Keratinocyte (primary cell): ENCODE measurements around the gene SRP14. TPM values are rescaled to one million over a fixed set of nuclear protein-coding genes. Genes with fewer than 3 reads are reported as not detected.
A peak's percentile ranks its signal among the peaks of the same experiment; 100 is the strongest.

Experiments used
- DNase-seq: peaks from one replicate; pipeline ENCODE4 v3.0.0-alpha.2; 2011; ENCODE audit warnings: low read depth, missing footprints, low spot score
- FAIRE-seq: peaks from 2 replicates; lab custom pipeline; 2011; peaks lifted over from hg19 to GRCh38; lab: Jason Lieb, UNC
- H2AFZ ChIP-seq: 2 replicates; pipeline ENCODE4 v1.6.0; 2012; ENCODE audit warnings: low read length, control low read depth, inconsistent platforms; ENCODE audit not compliant: control insufficient read depth
- H3K27ac ChIP-seq: 2 replicates; pipeline ENCODE4 v1.5.1; 2011; ENCODE audit warnings: low read length; ENCODE audit not compliant: control insufficient read depth, insufficient read depth
- H3K27me3 ChIP-seq: 3 replicates; pipeline ENCODE4 v1.6.0; 2011; ENCODE audit warnings: low read length; ENCODE audit not compliant: control insufficient read depth, insufficient read depth; ENCODE audit errors: extremely low read depth
- H3K36me3 ChIP-seq, 2 experiments: 2 replicates in 1 of 2; 3 replicates in 1 of 2; pipeline ENCODE4 v1.5.1; 2011; ENCODE audit warnings: low read length in 2 of 2, mild to moderate bottlenecking in 1 of 2; ENCODE audit not compliant: control insufficient read depth in 2 of 2, insufficient read depth in 2 of 2; ENCODE audit errors: extremely low read depth in 1 of 2
- H3K4me1 ChIP-seq: 3 replicates; pipeline ENCODE4 v1.5.1; 2011; ENCODE audit warnings: low read length; ENCODE audit not compliant: control insufficient read depth, insufficient read depth; ENCODE audit errors: extremely low read depth
- H3K4me2 ChIP-seq: 3 replicates; pipeline ENCODE4 v1.6.0; 2011; ENCODE audit warnings: low read depth, low read length; ENCODE audit not compliant: control insufficient read depth, insufficient read depth; ENCODE audit errors: extremely low read depth
- H3K4me3 ChIP-seq, 3 experiments: fragments of 200-600 bp in 1 of 3; sonication (generic) in 1 of 3; 2 replicates in 2 of 3; 3 replicates in 1 of 3; pipeline ENCODE4 v1.5.1; 2011 to 2016; ENCODE audit warnings: low read length in 3 of 3, mild to moderate bottlenecking in 3 of 3, control low read depth in 2 of 3, inconsistent platforms in 1 of 3, low read depth in 1 of 3, mixed read lengths in 1 of 3, mixed run types in 1 of 3, moderate library complexity in 1 of 3; ENCODE audit not compliant: control insufficient read depth in 2 of 3, insufficient read depth in 2 of 3; ENCODE audit errors: extremely low read depth in 1 of 3
- H3K79me2 ChIP-seq: 2 replicates; pipeline ENCODE4 v1.6.0; 2012; ENCODE audit warnings: low read length; ENCODE audit not compliant: control insufficient read depth, insufficient read depth
- H3K9ac ChIP-seq: 3 replicates; pipeline ENCODE4 v1.6.0; 2011; ENCODE audit warnings: low read length; ENCODE audit not compliant: control insufficient read depth, insufficient read depth; ENCODE audit errors: extremely low read depth
- H3K9me1 ChIP-seq: 3 replicates; pipeline ENCODE4 v1.6.0; 2011; ENCODE audit warnings: low read length; ENCODE audit not compliant: control insufficient read depth, insufficient read depth; ENCODE audit errors: extremely low read depth
- H3K9me3 ChIP-seq: 2 replicates; pipeline ENCODE4 v1.5.1; 2012; ENCODE audit warnings: low read depth, low read length; ENCODE audit not compliant: control insufficient read depth
- H4K20me1 ChIP-seq: 3 replicates; pipeline ENCODE4 v1.6.0; 2011; ENCODE audit warnings: low read length; ENCODE audit not compliant: control insufficient read depth, insufficient read depth; ENCODE audit errors: extremely low read depth
- EZH2 ChIP-seq: IDR thresholded peaks from one replicate; pipeline ENCODE4 v1.6.1; 2012; ENCODE audit warnings: inconsistent platforms, mild to moderate bottlenecking, low read length, moderate library complexity
- dilution Hi-C: fragments of 300-500 bp; cut with MboI; formaldehyde crosslinking; loops from one replicate; pipeline ENCODE4 v1.7.0; 2020; ENCODE audit warnings: low sequenced_read_pairs; ENCODE audit not compliant: extremely low pct_ligation_motif_present
- polyA plus RNA-seq, 5 experiments: library from polyadenylated mRNA; depleted of rRNA in 3 of 5; stranded (reverse) in 3 of 5; stranded (forward) in 1 of 5; unstranded in 1 of 5; fragments of >200 nt; gene quantifications; 1 replicate in 1 of 5; 2 replicates in 3 of 5; 3 replicates in 1 of 5; pipeline versions ENCODE4 v1.2.1 to v1.2.3, GENCODE V29; 2011 to 2012; ENCODE audit warnings: missing spikeins in 2 of 5, low read depth in 1 of 5, low replicate concordance in 1 of 5
- TF ChIP-seq, protein P1 (sequence below), 3 experiments: IDR thresholded peaks in 1 of 3; conservative IDR thresholded peaks in 1 of 3; optimal IDR thresholded peaks in 1 of 3; 2 replicates in 2 of 3; 3 replicates in 1 of 3; pipeline versions ENCODE3 to v1.5.1; 2011; ENCODE audit warnings: low read length in 3 of 3, mild to moderate bottlenecking in 3 of 3, moderate library complexity in 2 of 3, control low read depth in 1 of 3, inconsistent platforms in 1 of 3; ENCODE audit not compliant: insufficient read depth in 2 of 3; ENCODE audit errors: extremely low read depth in 1 of 3

Gene SRP14
- polyA plus RNA-seq, 1 donor (not counting 4 experiments of a cell fraction or from before 2014, with no cell fraction given), result 407 TPM

DNA sequence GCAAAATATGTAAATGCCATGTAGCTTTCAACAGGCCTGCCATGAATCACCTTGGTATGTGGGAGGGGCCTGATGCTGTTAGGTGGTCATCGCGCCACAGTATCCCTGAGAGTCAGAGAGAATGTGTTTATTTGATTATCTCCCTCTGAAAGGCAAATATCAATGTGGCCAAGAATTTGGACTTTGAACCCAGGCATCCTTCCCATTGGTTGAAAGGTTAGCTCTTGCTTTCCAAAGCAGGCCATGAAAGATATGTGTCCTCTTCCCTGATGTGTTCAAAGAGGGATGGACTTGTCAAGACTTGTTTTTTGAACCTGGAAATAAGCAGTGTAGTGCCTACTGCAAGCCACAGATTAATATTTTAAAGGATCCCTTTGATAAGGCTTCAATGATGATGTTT, 36.7 kb downstream of the SRP14 start:
- TF ChIP-seq, protein P1, sequence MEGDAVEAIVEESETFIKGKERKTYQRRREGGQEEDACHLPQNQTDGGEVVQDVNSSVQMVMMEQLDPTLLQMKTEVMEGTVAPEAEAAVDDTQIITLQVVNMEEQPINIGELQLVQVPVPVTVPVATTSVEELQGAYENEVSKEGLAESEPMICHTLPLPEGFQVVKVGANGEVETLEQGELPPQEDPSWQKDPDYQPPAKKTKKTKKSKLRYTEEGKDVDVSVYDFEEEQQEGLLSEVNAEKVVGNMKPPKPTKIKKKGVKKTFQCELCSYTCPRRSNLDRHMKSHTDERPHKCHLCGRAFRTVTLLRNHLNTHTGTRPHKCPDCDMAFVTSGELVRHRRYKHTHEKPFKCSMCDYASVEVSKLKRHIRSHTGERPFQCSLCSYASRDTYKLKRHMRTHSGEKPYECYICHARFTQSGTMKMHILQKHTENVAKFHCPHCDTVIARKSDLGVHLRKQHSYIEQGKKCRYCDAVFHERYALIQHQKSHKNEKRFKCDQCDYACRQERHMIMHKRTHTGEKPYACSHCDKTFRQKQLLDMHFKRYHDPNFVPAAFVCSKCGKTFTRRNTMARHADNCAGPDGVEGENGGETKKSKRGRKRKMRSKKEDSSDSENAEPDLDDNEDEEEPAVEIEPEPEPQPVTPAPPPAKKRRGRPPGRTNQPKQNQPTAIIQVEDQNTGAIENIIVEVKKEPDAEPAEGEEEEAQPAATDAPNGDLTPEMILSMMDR (optimal IDR thresholded peaks at IDR 0.05 in 1 of 3, IDR thresholded peaks at IDR 0.05 in 1 of 3, conservative IDR thresholded peaks at IDR 0.05 in 1 of 3; ENCODE audit: extremely low read depth in 1 of 3, insufficient read depth in 2 of 3, low read length in 3 of 3), result no peak
- TF ChIP-seq EZH2, result no peak
- DNase-seq (no peak), FAIRE-seq (peak; percentile 65)
- peaks cover 13 to 29% of the 10 kb centered on the region in 2 experiments for H3K36me3 ChIP-seq
- no peak overlapping the region for H3K27ac ChIP-seq
- H3K9me1 ChIP-seq, result no peaks in the 10 kb centered on the region
- no peaks in the 10 kb centered on the region for H3K79me2 ChIP-seq
- H3K4me3 ChIP-seq, result no peak overlapping the region
- H4K20me1 ChIP-seq, result no peaks in the 10 kb centered on the region
- H3K4me1 ChIP-seq, result peaks cover 12% of the 10 kb centered on the region
- H2AFZ ChIP-seq, result no peak overlapping the region
- no peaks in the 10 kb centered on the region for H3K27me3 ChIP-seq
- dilution Hi-C loops, result no loop called here
- H3K9me3 ChIP-seq, result no peaks in the 10 kb centered on the region
- peak overlapping the region; percentile 6 for H3K4me2 ChIP-seq
- no peak overlapping the region for H3K9ac ChIP-seq

DNA sequence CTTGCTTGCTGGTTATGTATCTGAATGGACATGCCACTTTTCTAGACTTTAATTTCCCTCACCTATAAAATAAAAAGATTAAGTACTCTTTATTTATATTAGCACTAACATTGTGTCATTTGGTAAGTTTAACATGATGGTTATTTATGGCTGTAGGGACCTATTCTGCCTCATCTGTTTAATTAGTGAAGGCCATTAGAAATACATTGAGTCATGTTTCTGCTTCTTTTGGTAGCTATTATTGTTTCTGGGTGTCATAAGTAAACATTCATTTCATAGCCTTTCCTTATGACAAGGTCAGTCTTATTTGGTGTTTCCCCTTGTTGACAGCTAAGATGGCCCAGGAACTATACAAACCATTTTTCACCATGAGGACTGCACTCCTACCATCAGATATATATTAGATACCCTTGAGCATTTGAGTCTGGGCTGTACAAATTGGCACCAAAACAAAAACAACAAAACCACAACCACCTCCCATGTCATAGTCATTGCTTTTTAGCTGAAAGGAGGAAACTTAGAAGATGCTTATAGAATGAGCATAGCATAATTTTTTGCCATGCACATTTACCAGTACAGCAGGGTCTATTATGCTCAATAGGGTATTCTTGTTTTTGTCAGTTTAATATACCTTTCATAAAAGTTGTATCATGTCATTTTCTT, 39.3 kb downstream of the SRP14 start:
- no peak overlapping the region for H3K9ac ChIP-seq
- dilution Hi-C loops, result no loop called here
- H3K36me3 ChIP-seq, result peaks cover 10 to 29% of the 10 kb centered on the region in 2 experiments
- TF ChIP-seq, protein P1 (optimal IDR thresholded peaks at IDR 0.05 in 1 of 3, IDR thresholded peaks at IDR 0.05 in 1 of 3, conservative IDR thresholded peaks at IDR 0.05 in 1 of 3; ENCODE audit: extremely low read depth in 1 of 3, insufficient read depth in 2 of 3, low read length in 3 of 3), result no peak
- TF ChIP-seq EZH2, result no peak
- no peaks in the 10 kb centered on the region for H4K20me1 ChIP-seq
- no peak overlapping the region for H3K27ac ChIP-seq
- no peaks in the 10 kb centered on the region for H3K79me2 ChIP-seq
- H3K4me1 ChIP-seq, result peaks cover 26% of the 10 kb centered on the region
- no peaks in the 10 kb centered on the region for H3K27me3 ChIP-seq
- no peaks in the 10 kb centered on the region for H3K9me1 ChIP-seq
- no peak overlapping the region for H3K4me2 ChIP-seq
- H3K9me3 ChIP-seq, result no peaks in the 10 kb centered on the region
- H2AFZ ChIP-seq, result no peak overlapping the region
- DNase-seq, result no peak
- H3K4me3 ChIP-seq, result no peak overlapping the region
- FAIRE-seq, result no peak
